Stimulated activated CD4-positive, alpha-beta T cell treated with anti-CD3 and anti-CD28 coated beads, Interleukin-1b, Interleukin-23, amount 100 ng/mL, for 4 hours (primary cell): ENCODE results near the gene PRKACB.
"Not testable (repeated sequence)": the region's sequence is repeated elsewhere in the genome, so short reads cannot be mapped to it uniquely, and the experiment has no call there.

Experiments
- DNase-seq, 2 donors: peaks; one replicate each; pipeline ENCODE4 v3.0.0-alpha.2; 2020; ENCODE audit warnings: low read depth in 2 of 2

The PRKACB gene

DNA sequence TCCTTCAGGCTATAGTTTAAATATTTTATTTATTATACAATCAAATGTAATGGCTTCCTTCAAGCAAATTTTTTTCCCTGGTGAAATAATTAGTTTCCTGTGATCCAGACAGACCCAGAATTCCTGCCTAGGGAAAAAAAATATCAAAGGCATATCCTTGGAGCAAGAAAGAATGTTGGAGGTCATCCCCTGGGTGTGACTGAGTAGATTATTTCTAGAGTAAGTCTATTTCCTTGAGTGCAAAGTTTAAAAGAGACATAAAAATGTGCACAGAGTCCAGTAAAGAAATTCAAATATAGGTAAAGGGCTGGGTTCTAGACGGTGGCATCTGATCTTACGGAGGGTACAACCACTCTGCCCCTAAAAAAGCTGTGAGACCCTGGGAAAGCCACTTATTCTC is 125.2 kb downstream of the PRKACB start:
- DNase-seq, result no peak

DNA sequence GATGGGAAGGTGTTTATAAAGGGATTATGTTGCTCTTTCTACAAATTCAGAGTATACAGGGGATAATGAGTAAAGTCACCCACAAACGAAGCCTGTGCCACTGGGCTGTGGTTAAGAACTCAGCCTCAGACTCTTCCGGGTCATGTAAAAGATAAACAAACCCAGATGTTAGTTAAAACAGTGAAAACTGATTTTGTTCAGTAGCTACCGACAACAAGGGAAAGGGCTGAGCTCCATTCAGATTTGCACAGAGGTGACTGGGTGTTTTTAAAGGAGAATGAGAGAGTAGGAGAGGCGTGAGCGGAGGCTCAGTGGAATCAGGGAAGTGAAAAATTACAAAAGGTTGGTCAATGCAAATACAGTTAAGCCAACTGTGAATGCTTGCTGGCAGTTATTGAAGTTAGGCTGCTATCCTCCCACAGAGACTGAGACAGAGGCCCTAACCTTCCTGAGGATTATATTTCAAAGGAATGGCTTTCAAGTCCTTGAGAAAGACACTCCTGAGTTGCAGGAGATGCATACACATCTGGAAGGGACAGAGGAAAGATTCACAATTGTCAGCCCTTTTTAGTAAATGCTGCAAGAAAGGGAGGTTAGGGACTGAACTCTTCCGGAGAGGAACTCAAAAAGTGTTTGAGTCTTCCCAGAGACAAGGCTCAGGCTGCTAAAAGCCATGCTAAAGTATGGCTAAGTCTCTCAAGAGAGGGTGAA is 127.5 kb downstream of the PRKACB start:
- DNase-seq, result no peak

DNA sequence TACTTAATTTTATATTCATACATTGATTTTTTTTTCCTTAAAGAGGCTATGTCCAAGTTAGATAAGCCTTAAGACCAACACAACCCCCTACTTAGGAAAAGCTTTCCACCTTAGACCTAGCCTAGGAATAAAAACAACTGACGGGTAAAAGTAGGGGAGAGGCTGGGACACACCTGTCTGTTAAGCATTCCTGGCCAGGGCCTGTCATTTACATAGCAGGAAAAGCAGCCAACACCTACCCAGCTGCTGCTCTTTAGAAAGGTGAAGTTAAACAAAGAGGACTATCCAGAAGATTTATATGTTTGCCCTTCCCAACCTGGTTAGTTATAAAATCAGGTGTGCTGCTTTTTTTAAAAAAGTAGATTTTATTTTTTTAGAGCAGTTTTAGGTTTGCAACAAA is 128.3 kb downstream of the PRKACB start:
- DNase-seq, result no peak

DNA sequence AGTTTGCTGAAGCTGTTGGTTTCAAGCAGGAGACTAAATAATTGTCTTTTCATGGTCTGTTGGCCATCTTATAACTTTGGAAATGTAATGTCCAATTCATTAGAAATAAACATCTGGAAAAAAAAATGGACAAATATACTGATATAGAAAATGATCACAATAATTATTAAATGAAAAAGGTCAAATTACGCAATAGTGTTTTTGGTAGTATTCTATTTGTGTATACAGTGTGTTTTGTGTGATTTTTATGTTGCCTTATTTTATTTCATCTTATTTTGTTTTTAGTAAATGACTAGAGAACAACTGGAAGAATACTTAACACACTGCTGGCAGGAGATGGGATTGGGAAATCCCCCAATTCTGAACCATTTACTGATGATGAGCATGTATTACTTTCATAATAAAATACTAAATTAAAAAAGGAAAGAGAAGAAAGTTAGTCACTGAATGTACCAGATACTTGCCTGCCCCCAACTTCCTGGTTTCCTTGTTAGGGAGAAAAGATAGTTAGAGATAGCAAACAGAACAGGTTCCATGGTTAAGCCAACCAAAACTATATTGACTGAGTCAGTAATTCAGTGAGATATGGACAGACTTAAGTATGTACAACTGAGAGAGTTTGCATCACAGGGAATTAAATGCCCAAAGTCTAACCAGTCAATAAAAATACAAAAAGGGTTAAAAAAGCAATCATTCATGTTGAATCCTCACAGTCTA is 133.4 kb downstream of the PRKACB start:
- no peak for DNase-seq

DNA sequence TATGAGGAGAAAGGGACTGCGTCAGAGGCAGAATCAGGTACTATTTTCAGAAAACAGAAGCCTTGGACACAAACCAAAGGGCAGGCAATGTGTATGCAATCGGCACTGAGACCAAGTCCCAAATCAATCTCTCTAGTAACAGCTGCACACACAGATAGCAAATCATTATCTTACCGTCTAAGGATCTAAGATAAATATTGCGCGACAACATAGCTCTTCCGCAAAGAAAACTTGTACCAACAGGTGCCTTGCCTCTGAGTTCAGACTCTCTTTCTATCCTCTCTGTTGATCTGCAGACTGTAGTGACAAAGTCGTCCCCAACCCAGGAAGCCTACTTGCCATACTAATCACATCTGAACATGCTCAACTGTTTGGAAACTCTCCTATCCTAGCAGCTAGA is 134.8 kb downstream of the PRKACB start:
- no peak for DNase-seq

DNA sequence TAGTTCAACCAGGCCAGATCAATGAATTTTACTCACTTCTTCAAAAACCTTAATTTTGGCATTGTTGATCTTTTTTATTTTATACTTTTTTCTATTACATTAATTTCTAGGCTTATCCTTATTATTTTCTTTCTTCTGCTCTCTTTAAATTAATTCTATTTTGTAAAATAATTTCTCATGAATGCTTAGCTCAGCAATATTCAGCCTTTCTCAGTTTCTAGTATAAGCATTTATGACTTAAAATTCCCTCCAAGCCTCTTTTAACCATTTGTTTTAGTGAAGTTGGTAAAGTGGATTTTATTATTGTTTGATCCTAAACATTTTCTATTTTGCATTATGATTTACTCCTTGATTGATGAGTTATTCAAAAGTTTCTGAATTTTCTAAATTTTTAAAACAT is 136.8 kb downstream of the PRKACB start:
- DNase-seq, result no peak

DNA sequence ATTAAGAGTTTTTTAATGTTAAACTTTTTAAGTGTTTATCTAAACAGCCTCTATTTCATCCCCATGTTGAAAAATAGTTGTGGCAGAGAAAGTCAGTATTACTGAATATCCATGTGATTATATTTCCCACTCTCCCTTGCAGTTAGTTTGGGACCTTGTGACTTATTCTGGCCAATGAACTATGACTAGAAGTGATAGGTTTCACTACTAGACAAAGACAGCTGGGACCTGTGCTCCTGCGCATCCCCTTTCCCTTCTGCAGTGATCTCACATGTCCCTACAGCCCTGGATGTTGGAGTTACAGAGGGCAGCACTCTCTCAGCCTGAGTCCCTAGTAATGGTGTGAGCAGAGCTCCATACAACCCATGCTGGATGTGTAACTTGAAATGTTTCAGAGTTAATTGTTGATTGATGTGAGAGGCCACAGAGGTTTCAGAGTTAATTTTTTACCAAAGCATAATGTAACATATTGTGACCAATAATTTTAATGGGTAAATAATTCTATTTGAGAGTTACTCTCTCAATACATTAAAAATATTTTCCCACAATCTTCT is 138.8 kb downstream of the PRKACB start:
- no peak for DNase-seq

DNA sequence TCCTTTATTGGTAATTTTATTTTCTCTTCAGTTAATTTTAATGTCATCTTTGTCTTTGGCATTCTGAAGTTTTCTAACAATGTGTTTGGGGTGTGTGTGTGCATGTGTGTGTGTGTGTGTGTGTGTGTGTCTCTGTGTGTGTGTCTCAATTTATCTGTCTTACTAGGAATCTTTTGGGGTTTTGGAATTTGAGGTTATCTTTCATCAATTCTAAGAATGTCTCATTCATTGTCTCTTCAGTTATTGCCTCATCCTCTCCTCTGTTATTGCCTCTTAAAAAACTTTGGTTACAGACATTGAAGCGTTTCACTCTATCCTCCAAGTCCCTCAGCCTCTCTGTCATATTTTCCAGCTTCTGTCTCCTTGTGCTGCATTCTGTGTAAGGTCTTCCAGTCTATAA is 139.3 kb downstream of the PRKACB start:
- DNase-seq, result no peak

DNA sequence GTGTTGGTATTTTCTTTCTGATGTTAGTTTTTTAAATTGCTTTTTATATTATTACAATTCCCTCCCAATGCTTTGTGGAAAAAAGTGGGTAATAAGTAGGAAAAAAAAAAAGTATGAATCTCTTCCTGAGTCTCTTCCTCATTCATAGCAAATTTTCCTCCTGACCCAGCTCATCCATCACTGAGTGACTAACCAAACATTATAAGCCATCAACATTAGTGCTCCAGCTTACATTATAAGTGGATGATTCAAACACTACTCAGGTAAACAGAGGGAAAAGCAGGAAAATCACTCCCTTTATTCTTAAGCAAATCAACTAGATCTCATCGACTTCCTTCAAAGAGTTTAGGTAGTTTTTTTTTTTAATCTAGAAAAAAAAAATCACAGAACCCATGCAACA is 142.0 kb downstream of the PRKACB start:
- DNase-seq, result no peak

DNA sequence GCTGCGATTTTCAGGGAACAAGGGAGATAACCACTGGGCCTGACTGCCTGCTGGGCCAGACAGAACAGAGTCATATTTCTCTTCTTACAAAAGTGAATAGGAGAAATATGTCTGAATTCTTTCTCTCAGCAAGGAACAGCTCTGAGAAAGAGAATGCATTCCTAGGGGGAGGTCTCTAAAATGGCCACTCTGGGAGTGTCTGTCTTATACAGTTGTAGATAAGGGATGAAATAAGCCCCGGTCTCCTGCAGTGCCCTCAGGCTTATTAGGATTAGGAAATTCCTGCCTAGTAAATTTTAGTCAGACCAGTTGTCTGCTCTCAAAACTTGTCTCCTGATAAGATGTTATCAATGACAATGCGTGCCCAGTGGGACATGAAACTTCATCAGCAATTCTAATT is 143.3 kb downstream of the PRKACB start:
- not testable (repeated sequence) for DNase-seq
